Choroid plexus epithelial cell (primary cell): ENCODE results near the gene KCNK13.

ENCODE experiments used
- DNase-seq: peaks from one replicate; pipeline ENCODE4 v3.0.0-alpha.2; 2010; ENCODE audit warnings: low read depth
- H3K4me3 ChIP-seq: 2 replicates; pipeline ENCODE4 v1.5.1; 2011; ENCODE audit warnings: low read depth, mild to moderate bottlenecking, control low read depth, low read length, moderate library complexity
- TF ChIP-seq, protein P1 (sequence below): conservative IDR thresholded peaks from 2 replicates; pipeline ENCODE4 v1.5.1; 2011; ENCODE audit warnings: low read depth, mild to moderate bottlenecking, control low read depth, inconsistent platforms, low read length, moderate library complexity

Gene KCNK13

DNA sequence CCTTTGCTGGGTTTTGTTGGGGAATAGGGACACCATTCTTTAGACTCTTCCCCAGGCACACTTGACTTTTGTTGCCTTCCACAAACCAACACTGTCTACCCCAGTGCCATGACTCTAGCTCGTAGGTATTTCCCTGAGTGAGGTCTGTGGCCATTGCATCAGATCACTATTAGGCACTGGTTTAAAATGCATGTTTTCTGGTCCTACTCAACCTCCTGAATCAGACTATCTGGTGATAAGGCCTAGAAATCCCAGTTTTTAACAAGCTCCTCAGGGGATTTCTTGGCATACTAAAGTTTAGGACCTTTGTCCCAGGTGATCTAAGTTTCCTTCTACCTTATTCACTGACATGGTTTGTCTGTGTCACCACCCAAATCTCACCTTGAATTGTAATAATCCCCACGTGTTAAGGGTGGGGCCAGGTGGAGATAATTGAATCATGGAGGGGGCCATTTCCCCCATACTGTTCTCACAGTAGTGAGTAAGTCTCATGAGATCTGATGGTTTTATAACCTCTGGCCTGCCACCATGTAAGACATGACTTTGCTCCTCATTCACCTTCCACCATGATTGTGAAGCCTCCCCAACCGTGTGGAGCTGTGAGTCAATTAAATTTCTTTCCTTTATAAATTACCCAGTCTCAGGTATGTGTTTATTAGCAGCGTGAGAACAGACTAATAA, 106.8 kb downstream of the KCNK13 start:
- peak; percentile 20 for DNase-seq
- H3K4me3 ChIP-seq: no peak overlapping the region
- TF ChIP-seq, protein P1, sequence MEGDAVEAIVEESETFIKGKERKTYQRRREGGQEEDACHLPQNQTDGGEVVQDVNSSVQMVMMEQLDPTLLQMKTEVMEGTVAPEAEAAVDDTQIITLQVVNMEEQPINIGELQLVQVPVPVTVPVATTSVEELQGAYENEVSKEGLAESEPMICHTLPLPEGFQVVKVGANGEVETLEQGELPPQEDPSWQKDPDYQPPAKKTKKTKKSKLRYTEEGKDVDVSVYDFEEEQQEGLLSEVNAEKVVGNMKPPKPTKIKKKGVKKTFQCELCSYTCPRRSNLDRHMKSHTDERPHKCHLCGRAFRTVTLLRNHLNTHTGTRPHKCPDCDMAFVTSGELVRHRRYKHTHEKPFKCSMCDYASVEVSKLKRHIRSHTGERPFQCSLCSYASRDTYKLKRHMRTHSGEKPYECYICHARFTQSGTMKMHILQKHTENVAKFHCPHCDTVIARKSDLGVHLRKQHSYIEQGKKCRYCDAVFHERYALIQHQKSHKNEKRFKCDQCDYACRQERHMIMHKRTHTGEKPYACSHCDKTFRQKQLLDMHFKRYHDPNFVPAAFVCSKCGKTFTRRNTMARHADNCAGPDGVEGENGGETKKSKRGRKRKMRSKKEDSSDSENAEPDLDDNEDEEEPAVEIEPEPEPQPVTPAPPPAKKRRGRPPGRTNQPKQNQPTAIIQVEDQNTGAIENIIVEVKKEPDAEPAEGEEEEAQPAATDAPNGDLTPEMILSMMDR: no peak

- DNase-seq: no peak
- no peak overlapping the region for H3K4me3 ChIP-seq
- TF ChIP-seq, protein P1: no peak
Observed at GRCh38 chr14:90175631-90176030, 113.8 kb downstream of the KCNK13 start.

- H3K4me3 ChIP-seq: no peak overlapping the region
- DNase-seq: peak; percentile 2
- TF ChIP-seq, protein P1: no peak
Observed at GRCh38 chr14:90177539-90178189, 115.9 kb downstream of the KCNK13 start.

- H3K4me3 ChIP-seq: no peak overlapping the region
- no peak for DNase-seq
- TF ChIP-seq, protein P1: no peak
Observed at GRCh38 chr14:90179357-90179756, 117.6 kb downstream of the KCNK13 start.

GRCh38 chr14:90179809-90180779, 118.3 kb downstream of the KCNK13 start:
- TF ChIP-seq, protein P1: no peak
- H3K4me3 ChIP-seq: no peak overlapping the region
- DNase-seq: no peak

DNA sequence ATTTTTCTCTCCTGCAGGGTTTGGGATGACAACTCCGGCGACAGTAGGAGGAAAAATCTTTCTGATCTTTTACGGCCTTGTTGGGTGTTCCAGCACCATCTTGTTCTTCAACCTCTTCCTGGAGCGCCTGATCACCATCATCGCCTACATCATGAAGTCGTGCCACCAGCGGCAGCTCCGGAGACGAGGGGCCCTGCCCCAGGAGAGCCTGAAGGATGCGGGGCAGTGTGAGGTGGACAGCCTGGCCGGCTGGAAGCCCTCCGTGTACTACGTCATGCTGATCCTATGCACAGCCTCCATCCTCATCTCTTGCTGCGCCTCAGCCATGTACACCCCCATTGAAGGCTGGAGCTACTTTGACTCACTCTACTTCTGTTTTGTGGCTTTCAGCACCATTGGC, 122.3 kb downstream of the KCNK13 start:
- no peak for DNase-seq
- H3K4me3 ChIP-seq: no peak overlapping the region
- TF ChIP-seq, protein P1: no peak
